HEK293T (cell line): ENCODE measurements around the gene CKS1B.

Source experiments
- CTCF ChIA-PET: fragments of 350-600 bp; formaldehyde crosslinking; extraction: SDS; loops from one replicate; lab custom pipeline; 2021; ENCODE audit warnings: antibody characterized with exemption, inconsistent platforms; lab: Yijun Ruan, JAX
- POLR2A ChIA-PET: fragments of 350-600 bp; formaldehyde crosslinking; extraction: SDS; loops from one replicate; lab custom pipeline; 2020; ENCODE audit warnings: antibody characterized with exemption, inconsistent platforms; lab: Yijun Ruan, JAX
- DNase-seq: peaks from one replicate; pipeline ENCODE4 v3.0.0; 2012; ENCODE audit warnings: mixed read lengths; ENCODE audit errors: extremely low spot score
- ARNT ChIP-seq: fragments of 450-650 bp; IDR thresholded peaks from 2 replicates; pipeline ENCODE4 v1.6.1; 2017; ENCODE audit warnings: mild to moderate bottlenecking
- BHLHE40 ChIP-seq: fragments of 450-650 bp; IDR thresholded peaks from 2 replicates; pipeline ENCODE4 v1.6.1; 2016; ENCODE audit warnings: mild to moderate bottlenecking, moderate library complexity, borderline replicate concordance
- CTBP1 ChIP-seq: fragments of 450-650 bp; IDR thresholded peaks from 2 replicates; pipeline ENCODE4 v1.6.1; 2016; ENCODE audit warnings: borderline replicate concordance
- ELF4 ChIP-seq: fragments of 450-650 bp; IDR thresholded peaks from 2 replicates; pipeline ENCODE4 v1.6.1; 2017; ENCODE audit warnings: antibody characterized with exemption
- FOXA1 ChIP-seq: fragments of 450-650 bp; IDR thresholded peaks from 2 replicates; pipeline ENCODE4 v1.6.1; 2016; ENCODE audit warnings: mild to moderate bottlenecking
- FOXK2 ChIP-seq: fragments of 450-650 bp; IDR thresholded peaks from 2 replicates; pipeline ENCODE4 v1.6.1; 2016; ENCODE audit warnings: mild to moderate bottlenecking
- FOXM1 ChIP-seq: fragments of 450-650 bp; IDR thresholded peaks from 2 replicates; pipeline ENCODE4 v1.6.1; 2017; ENCODE audit warnings: mild to moderate bottlenecking, borderline replicate concordance
- HDGF ChIP-seq: fragments of 450-650 bp; IDR thresholded peaks from 2 replicates; pipeline ENCODE4 v1.6.1; 2017; ENCODE audit warnings: antibody characterized with exemption, borderline replicate concordance
- L3MBTL2 ChIP-seq: fragments of 450-650 bp; conservative IDR thresholded peaks from 2 replicates; pipeline ENCODE4 v1.6.1; 2016; ENCODE audit warnings: mild to moderate bottlenecking
- LEF1 ChIP-seq: fragments of 450-650 bp; IDR thresholded peaks from 2 replicates; pipeline ENCODE4 v1.6.1; 2017; ENCODE audit warnings: mild to moderate bottlenecking, borderline replicate concordance
- NFRKB ChIP-seq: fragments of 450-650 bp; IDR thresholded peaks from 2 replicates; pipeline ENCODE4 v1.6.1; 2016; ENCODE audit warnings: mild to moderate bottlenecking, moderate library complexity
- SP1 ChIP-seq: fragments of 450-650 bp; IDR thresholded peaks from 2 replicates; pipeline ENCODE4 v1.6.1; 2017
- SUZ12 ChIP-seq: fragments of 450-650 bp; IDR thresholded peaks from 2 replicates; pipeline ENCODE4 v1.6.1; 2016; ENCODE audit warnings: mild to moderate bottlenecking
- TARDBP ChIP-seq: fragments of 450-650 bp; IDR thresholded peaks from 2 replicates; pipeline ENCODE4 v1.6.1; 2016
- ZNF384 ChIP-seq: fragments of 450-650 bp; IDR thresholded peaks from 2 replicates; pipeline ENCODE4 v1.6.1; 2016
- TF ChIP-seq, protein P1 (sequence below): fragments of 450-650 bp; IDR thresholded peaks from 2 replicates; pipeline ENCODE4 v1.6.1; 2016

CKS1B gene

DNA sequence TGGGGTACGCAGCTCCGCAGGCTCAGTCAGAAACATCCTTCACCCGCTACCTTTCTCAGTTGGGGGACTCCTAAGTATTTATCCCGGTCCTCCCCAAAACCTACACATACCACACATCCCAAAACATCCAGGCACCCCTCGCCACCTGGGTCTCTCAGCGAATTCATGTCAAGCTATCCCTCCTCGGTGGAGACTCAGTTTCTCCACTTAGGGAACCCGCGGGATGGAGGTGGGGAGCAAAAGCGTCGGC, 26.9 kb downstream of the CKS1B start:
- POLR2A ChIA-PET = interaction anchor here (0.6 to 3.8 kb wide), 10 partner anchors 14 to 64 kb away, joined by 3 to 43 read pairs (median 4); partner anchors contain the start of genes ADAM15, FLAD1, PBXIP1 and PMVK
- CTCF ChIA-PET = no interaction called here
- no peak for DNase-seq
- no peak for TF ChIP-seq BHLHE40
- TF ChIP-seq, protein P1, sequence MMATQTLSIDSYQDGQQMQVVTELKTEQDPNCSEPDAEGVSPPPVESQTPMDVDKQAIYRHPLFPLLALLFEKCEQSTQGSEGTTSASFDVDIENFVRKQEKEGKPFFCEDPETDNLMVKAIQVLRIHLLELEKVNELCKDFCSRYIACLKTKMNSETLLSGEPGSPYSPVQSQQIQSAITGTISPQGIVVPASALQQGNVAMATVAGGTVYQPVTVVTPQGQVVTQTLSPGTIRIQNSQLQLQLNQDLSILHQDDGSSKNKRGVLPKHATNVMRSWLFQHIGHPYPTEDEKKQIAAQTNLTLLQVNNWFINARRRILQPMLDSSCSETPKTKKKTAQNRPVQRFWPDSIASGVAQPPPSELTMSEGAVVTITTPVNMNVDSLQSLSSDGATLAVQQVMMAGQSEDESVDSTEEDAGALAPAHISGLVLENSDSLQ = no peak
- no peak for TF ChIP-seq SUZ12
- no peak for TF ChIP-seq HDGF
- TF ChIP-seq CTBP1 = no peak
- no peak for TF ChIP-seq TARDBP
- TF ChIP-seq ELF4 = no peak
- TF ChIP-seq L3MBTL2 = no peak
- no peak for TF ChIP-seq ARNT
- TF ChIP-seq LEF1 = no peak
- no peak for TF ChIP-seq NFRKB
- no peak for TF ChIP-seq FOXA1
- no peak for TF ChIP-seq SP1

- DNase-seq = peak; percentile 99
- TF ChIP-seq L3MBTL2 = no peak
- TF ChIP-seq FOXM1 = peak; percentile 73
- no peak for TF ChIP-seq SUZ12
- no peak for TF ChIP-seq ARNT
- no peak for TF ChIP-seq BHLHE40
- peak; percentile 97; the same call in 1 of the 2 replicates for TF ChIP-seq TARDBP
- TF ChIP-seq ELF4 = no peak
- TF ChIP-seq ZNF384 = no peak
- TF ChIP-seq, protein P1 = peak; percentile 98
- 0 out of 2 replicates have a peak, but pooled peaks have one; percentile 45 for TF ChIP-seq LEF1
- ChIA-PET POLR2A (interaction anchor here (0.6 to 3.8 kb wide), 9 partner anchors 14 to 65 kb away, joined by 3 to 43 read pairs (median 4); partner anchors contain the start of genes ADAM15, FLAD1, PMVK and PYGO2), CTCF (interaction anchor here (0.5 to 1.0 kb wide), 2 partner anchors 9 to 16 kb away, joined by 3 to 4 read pairs; no protein-coding TSS in a partner anchor)
Observed at GRCh38 chr1:155001675-155002463, 27.4 kb downstream of the CKS1B start.

DNA sequence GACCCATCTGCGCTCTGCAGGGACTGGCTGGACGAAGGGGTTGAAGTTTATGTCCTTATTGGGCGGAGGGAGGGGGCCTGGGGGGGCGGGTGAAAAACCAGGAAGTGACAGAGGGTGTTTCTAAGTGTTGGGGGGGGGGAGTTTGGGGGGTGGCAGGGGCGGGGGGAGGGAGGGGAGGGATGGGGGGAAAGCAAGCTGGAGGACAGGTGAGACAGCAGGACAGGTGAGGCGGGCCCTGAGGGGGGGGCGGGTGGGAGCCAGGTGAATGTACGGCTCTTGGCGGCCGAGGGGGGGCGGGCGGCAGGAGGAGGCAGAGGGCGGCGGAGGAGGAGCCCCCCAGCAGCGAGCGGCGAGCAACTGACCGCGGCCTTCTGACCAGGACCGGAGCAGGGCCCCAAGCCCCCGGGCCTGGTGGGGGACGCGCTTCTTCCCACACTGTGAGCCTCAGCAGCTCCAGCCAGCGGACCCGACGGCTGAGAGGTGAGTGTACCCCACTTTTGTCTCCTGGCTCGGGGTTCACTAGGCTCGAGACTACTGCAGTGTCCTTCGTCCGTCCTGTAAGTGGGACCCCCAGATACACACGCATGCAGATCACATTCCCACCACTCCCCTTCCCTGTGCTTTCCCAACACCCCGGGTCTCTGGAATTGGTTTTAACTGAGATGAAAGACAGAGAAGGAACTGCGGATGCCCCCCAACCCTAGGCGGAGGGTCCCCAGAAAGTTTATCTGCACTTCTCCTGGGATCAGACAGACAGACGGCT, 28.2 kb downstream of the CKS1B start, which contains the start of gene ZBTB7B:
Gene ZBTB7B (plus strand): TSS at position 339 of the 763 bp plus-strand sequence. CDS start 11,859 bp downstream, outside the sequence.
- peak; percentile 15; the same call in 1 of the 2 replicates for TF ChIP-seq L3MBTL2
- no peak for TF ChIP-seq ELF4
- ChIA-PET POLR2A (interaction anchor here (1.1 to 2.0 kb wide), 6 partner anchors 10 to 49 kb away, joined by 3 to 17 read pairs (median 4); partner anchors contain the start of genes ADAM15 and FLAD1), CTCF (interaction anchor here (1.0 kb wide), 1 partner anchor 15 kb away, joined by 4 read pairs; no protein-coding TSS in a partner anchor)
- no peak for DNase-seq

DNA sequence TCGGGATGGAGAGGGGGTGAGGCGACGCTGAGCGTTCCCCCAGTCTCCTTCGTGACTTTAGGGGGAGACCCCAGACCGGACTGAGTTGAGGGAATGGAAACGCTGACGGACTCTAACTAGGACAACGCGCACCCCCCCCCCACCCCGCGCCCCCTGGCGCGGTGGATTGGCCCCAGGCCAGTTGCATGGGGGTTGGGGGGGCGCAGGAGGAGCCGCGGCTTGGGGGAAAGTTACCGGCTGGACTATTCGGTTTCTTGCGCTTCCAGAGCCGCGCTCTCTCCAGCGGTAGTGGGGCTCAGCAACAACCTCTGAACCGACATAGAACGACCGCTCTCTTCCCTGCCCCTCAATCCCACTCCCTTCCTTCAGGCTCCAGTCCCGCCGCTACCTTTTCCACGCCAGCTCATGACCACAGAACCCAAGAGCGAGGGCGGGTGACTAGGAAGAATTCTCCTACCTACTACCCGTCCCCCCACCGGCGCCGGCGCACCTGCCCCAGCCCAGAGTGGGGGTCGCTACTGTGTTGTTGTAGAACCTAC, 28.8 kb downstream of the CKS1B start:
- CTCF ChIA-PET = no interaction called here
- DNase-seq = no peak
- TF ChIP-seq BHLHE40 (no peak), SP1 (no peak), HDGF (no peak), FOXK2 (no peak), ARNT (no peak), L3MBTL2 (no peak), TARDBP (no peak), SUZ12 (no peak), FOXM1 (no peak), ZNF384 (no peak), LEF1 (no peak), ELF4 (no peak), NFRKB (no peak), FOXA1 (no peak), CTBP1 (no peak)
- TF ChIP-seq, protein P1 = no peak
- POLR2A ChIA-PET = interaction anchor here (1.0 to 2.0 kb wide), 7 partner anchors 9 to 48 kb away, joined by 3 to 17 read pairs (median 5); partner anchors contain the start of genes ADAM15, CKS1B and FLAD1

DNA sequence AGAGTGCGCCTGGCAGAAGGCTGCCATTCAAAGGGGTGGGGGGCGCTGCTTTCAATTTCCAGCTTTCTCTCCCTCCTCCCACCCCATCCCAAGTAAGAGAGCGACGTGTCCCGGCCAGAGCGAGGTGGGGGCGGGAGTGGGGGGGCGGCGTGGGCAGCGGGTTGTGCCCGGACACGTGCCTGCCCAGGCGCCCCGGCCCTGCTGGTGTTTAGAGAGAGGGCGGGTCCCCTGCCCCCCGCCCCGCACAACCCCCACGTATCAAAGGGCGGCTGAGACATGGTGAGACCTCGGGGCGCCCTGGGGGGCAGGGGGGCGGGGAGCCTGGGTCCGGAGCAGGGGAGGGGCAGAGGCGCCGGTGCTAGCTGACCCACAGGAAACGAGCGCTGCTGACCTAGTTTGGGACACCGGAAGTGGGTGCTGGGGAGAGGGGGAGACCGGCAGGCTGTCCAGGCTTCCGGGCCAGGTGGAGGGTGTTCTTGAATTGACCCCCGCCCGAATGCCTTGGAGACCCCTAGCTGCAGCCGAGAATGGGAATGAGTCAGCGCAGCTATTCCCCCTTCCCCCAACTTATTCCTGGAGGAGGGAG, 29.4 kb downstream of the CKS1B start:
- ChIA-PET CTCF (no interaction called here), POLR2A (interaction anchor here (0.8 to 2.0 kb wide), 10 partner anchors 8 to 169 kb away, joined by 3 to 17 read pairs (median 5); partner anchors contain the start of genes ADAM15, CKS1B, FLAD1 and KRTCAP2)
- no peak for DNase-seq
- TF ChIP-seq, protein P1 = no peak
- TF ChIP-seq FOXA1 = no peak
- TF ChIP-seq FOXM1 = no peak
- TF ChIP-seq LEF1 = no peak
- no peak for TF ChIP-seq SUZ12
- TF ChIP-seq SP1 = no peak
- TF ChIP-seq CTBP1 = no peak
- TF ChIP-seq ZNF384 = no peak
- no peak for TF ChIP-seq BHLHE40
